HepG2 (cell line): ENCODE measurements around the gene CXADR. TPM values are rescaled to one million over a fixed set of nuclear protein-coding genes. Genes with fewer than 3 reads are reported as not detected.

Source experiments
- ATF7-NPFF ChIP-seq: sonication (generic); formaldehyde crosslinking; IDR thresholded peaks from 2 replicates; pipeline ENCODE4 v1.8.1; 2023; ENCODE audit warnings: mild to moderate bottlenecking, low read depth, missing genetic modification reagents, moderate library complexity
- BCL6 ChIP-seq: IDR thresholded peaks from 2 replicates; pipeline ENCODE4 v1.6.1; 2016; ENCODE audit warnings: missing genetic modification reagents, missing compliant biosample characterization
- ETV5 ChIP-seq: IDR thresholded peaks from 2 replicates; pipeline ENCODE4 v1.6.1; 2018; ENCODE audit warnings: missing biosample characterization, missing genetic modification reagents, inconsistent platforms, borderline replicate concordance
- FOXC1 ChIP-seq: sonication (generic); formaldehyde crosslinking; IDR thresholded peaks from 2 replicates; pipeline ENCODE4 v1.8.0; 2022; ENCODE audit warnings: mild to moderate bottlenecking, missing genetic modification reagents, borderline replicate concordance
- HNRNPH1 ChIP-seq: fragments of 200-400 bp; formaldehyde crosslinking; optimal IDR thresholded peaks from 2 replicates; pipeline ENCODE3; 2017; ENCODE audit warnings: mild to moderate bottlenecking, low read depth, low read length
- KLF11 ChIP-seq: IDR thresholded peaks from 2 replicates; pipeline ENCODE4 v1.6.1; 2016; ENCODE audit warnings: missing compliant biosample characterization
- MED1 ChIP-seq: sonication (generic); formaldehyde crosslinking; IDR thresholded peaks from 2 replicates; pipeline ENCODE4 v1.4.0; 2020; ENCODE audit warnings: missing genetic modification reagents
- PHF5A ChIP-seq: IDR thresholded peaks from one replicate; pipeline ENCODE4 v1.6.1; 2018; ENCODE audit warnings: low read depth, missing genetic modification reagents; ENCODE audit not compliant: unreplicated experiment
- POGZ ChIP-seq: sonication (generic); formaldehyde crosslinking; IDR thresholded peaks from 2 replicates; pipeline ENCODE4 v1.4.0; 2020; ENCODE audit warnings: mild to moderate bottlenecking, missing genetic modification reagents
- RFX5 ChIP-seq: IDR thresholded peaks from 2 replicates; pipeline ENCODE4 v1.6.1; 2011; ENCODE audit warnings: low read depth, low read length, improper control_type of control experiment
- SMAD1 ChIP-seq: sonication (generic); formaldehyde crosslinking; IDR thresholded peaks from 2 replicates; pipeline ENCODE4 v1.4.0; 2020; ENCODE audit warnings: missing genetic modification reagents, low read depth, mild to moderate bottlenecking, borderline replicate concordance
- SRSF9 ChIP-seq: fragments of 200-400 bp; formaldehyde crosslinking; IDR thresholded peaks from 2 replicates; pipeline ENCODE4 v1.6.1; 2018; ENCODE audit warnings: borderline replicate concordance, mild to moderate bottlenecking, low read depth, low read length; ENCODE audit not compliant: insufficient read depth, poor library complexity, severe bottlenecking
- ZMYM4 ChIP-seq: sonication (generic); formaldehyde crosslinking; IDR thresholded peaks from 2 replicates; pipeline ENCODE4 v1.8.1; 2023; ENCODE audit warnings: mild to moderate bottlenecking, missing genetic modification reagents
- ZNF510 ChIP-seq: sonication (generic); formaldehyde crosslinking; IDR thresholded peaks from 2 replicates; pipeline ENCODE4 v1.4.0; 2020; ENCODE audit warnings: low read depth, mild to moderate bottlenecking, missing genetic modification reagents
- ZNF678 ChIP-seq: sonication (generic); formaldehyde crosslinking; IDR thresholded peaks from 2 replicates; pipeline ENCODE4 v1.4.0; 2020; ENCODE audit warnings: mild to moderate bottlenecking, missing genetic modification reagents
- ZNF7 ChIP-seq: IDR thresholded peaks from 2 replicates; pipeline ENCODE4 v1.6.1; 2016; ENCODE audit warnings: missing biosample characterization, missing genetic modification reagents
- polyA plus RNA-seq, 8 experiments: library from polyadenylated mRNA; depleted of rRNA in 3 of 8; stranded (reverse) in 7 of 8; unstranded in 1 of 8; fragments of >200 nt; fragmentation: Illumina TruSeq in 4 of 8; extraction: Trizol in 4 of 8; gene quantifications; 2 replicates each; pipeline versions ENCODE4 v1.2.1 to v1.2.3, GENCODE V29; 2011 to 2016; ENCODE audit warnings: low read depth in 4 of 8, missing spikeins in 1 of 8, mixed read lengths in 1 of 8; ENCODE audit not compliant: insufficient read depth in 1 of 8
- total RNA-seq, 5 experiments: library from RNA; depleted of rRNA; stranded (reverse); fragments of >200 nt; fragmentation: Illumina TruSeq; extraction: Trizol; gene quantifications; 2 replicates each; pipeline ENCODE4 v1.2.3, GENCODE V29; 2016; ENCODE audit warnings: low read depth in 1 of 5
- TF ChIP-seq, protein P1 (sequence below): IDR thresholded peaks from 2 replicates; pipeline ENCODE4 v1.6.1; 2012; ENCODE audit warnings: low read length, improper control_type of control experiment
- TF ChIP-seq, protein P2 (sequence below): sonication (generic); formaldehyde crosslinking; conservative IDR thresholded peaks from 2 replicates; pipeline ENCODE4 v1.5.0; 2020; ENCODE audit warnings: missing genetic modification reagents
- TF ChIP-seq, protein P3 (sequence below): sonication (generic); formaldehyde crosslinking; IDR thresholded peaks from 2 replicates; pipeline ENCODE4 v1.4.0; 2020; ENCODE audit warnings: missing genetic modification reagents
- TF ChIP-seq, protein P4 (sequence below): sonication (generic); formaldehyde crosslinking; IDR thresholded peaks from 2 replicates; pipeline ENCODE4 v1.4.0; 2020; ENCODE audit warnings: missing genetic modification reagents, borderline replicate concordance

Gene CXADR
- total and polyA plus RNA-seq, 2 of the 13 experiments (the other 11 are each of a cell fraction or from before 2014, with no cell fraction given), result 86.8 to 110 TPM

DNA sequence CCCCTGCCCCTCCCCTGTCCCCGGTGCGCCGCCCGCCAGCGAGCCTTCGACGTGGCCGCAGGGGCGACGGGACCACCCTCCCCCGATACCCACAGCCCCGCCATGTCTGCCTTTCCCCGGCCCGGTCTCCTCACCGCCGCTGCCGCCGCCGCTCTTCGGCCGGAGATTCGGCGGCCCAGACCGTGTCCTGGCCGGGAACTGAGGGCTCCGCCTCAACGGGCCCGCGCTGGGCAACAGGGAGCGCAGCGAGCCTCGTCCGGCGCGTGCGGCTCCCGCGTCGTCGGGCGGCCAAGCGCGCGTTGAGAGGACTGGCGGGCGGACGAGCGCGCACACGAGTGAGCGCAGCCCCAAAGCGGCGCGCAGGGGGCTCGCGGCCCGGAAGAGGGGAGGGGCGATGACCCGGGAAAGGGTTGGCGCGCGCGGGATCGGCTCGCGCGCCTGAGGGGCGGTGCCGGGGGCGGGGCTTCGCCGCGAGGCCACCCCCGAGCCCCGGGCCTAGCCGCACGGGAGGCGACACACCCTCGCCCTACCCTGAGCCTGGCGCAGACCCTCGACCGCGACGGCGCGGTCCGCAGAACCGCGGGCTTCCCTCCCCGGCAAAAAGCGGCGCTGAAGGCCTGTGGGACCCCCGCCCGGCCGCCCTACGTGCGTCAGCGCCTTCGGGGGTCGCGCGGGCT is 99.9 kb downstream of the CXADR start, which contains the start of gene BTG3 (continued):
- TF ChIP-seq PHF5A (CRISPR knock-in tag), result no peak
- TF ChIP-seq ETV5 (CRISPR knock-in tag), result peak; percentile 69; the same call in 1 of the 2 replicates
- TF ChIP-seq, protein P1, sequence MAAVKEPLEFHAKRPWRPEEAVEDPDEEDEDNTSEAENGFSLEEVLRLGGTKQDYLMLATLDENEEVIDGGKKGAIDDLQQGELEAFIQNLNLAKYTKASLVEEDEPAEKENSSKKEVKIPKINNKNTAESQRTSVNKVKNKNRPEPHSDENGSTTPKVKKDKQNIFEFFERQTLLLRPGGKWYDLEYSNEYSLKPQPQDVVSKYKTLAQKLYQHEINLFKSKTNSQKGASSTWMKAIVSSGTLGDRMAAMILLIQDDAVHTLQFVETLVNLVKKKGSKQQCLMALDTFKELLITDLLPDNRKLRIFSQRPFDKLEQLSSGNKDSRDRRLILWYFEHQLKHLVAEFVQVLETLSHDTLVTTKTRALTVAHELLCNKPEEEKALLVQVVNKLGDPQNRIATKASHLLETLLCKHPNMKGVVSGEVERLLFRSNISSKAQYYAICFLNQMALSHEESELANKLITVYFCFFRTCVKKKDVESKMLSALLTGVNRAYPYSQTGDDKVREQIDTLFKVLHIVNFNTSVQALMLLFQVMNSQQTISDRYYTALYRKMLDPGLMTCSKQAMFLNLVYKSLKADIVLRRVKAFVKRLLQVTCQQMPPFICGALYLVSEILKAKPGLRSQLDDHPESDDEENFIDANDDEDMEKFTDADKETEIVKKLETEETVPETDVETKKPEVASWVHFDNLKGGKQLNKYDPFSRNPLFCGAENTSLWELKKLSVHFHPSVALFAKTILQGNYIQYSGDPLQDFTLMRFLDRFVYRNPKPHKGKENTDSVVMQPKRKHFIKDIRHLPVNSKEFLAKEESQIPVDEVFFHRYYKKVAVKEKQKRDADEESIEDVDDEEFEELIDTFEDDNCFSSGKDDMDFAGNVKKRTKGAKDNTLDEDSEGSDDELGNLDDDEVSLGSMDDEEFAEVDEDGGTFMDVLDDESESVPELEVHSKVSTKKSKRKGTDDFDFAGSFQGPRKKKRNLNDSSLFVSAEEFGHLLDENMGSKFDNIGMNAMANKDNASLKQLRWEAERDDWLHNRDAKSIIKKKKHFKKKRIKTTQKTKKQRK, result no peak
- peak; percentile 66 for TF ChIP-seq MED1 (CRISPR knock-in tag)
- TF ChIP-seq ATF7-NPFF (CRISPR knock-in tag), result peak; percentile 75; the same call in 1 of the 2 replicates
- TF ChIP-seq ZMYM4, result peak; percentile 69
- TF ChIP-seq, protein P2, sequence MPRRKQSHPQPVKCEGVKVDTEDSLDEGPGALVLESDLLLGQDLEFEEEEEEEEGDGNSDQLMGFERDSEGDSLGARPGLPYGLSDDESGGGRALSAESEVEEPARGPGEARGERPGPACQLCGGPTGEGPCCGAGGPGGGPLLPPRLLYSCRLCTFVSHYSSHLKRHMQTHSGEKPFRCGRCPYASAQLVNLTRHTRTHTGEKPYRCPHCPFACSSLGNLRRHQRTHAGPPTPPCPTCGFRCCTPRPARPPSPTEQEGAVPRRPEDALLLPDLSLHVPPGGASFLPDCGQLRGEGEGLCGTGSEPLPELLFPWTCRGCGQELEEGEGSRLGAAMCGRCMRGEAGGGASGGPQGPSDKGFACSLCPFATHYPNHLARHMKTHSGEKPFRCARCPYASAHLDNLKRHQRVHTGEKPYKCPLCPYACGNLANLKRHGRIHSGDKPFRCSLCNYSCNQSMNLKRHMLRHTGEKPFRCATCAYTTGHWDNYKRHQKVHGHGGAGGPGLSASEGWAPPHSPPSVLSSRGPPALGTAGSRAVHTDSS (CRISPR knock-in tag), result no peak
- TF ChIP-seq ZNF510 (CRISPR knock-in tag), result no peak
- TF ChIP-seq BCL6 (CRISPR knock-in tag), result no peak
- no peak for TF ChIP-seq KLF11 (CRISPR knock-in tag)
- peak; percentile 13; the same call in 1 of the 2 replicates for TF ChIP-seq POGZ (CRISPR knock-in tag)
- TF ChIP-seq SMAD1 (CRISPR knock-in tag), result no peak
- no peak for TF ChIP-seq HNRNPH1
- TF ChIP-seq ZNF7 (CRISPR knock-in tag), result no peak
- peak; percentile 83; the same call in 1 of the 2 replicates for TF ChIP-seq FOXC1
- TF ChIP-seq SRSF9, result no peak
- TF ChIP-seq, protein P3, sequence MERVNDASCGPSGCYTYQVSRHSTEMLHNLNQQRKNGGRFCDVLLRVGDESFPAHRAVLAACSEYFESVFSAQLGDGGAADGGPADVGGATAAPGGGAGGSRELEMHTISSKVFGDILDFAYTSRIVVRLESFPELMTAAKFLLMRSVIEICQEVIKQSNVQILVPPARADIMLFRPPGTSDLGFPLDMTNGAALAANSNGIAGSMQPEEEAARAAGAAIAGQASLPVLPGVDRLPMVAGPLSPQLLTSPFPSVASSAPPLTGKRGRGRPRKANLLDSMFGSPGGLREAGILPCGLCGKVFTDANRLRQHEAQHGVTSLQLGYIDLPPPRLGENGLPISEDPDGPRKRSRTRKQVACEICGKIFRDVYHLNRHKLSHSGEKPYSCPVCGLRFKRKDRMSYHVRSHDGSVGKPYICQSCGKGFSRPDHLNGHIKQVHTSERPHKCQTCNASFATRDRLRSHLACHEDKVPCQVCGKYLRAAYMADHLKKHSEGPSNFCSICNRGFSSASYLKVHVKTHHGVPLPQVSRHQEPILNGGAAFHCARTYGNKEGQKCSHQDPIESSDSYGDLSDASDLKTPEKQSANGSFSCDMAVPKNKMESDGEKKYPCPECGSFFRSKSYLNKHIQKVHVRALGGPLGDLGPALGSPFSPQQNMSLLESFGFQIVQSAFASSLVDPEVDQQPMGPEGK, result peak; percentile 50; the same call in 1 of the 2 replicates
- TF ChIP-seq ZNF678 (CRISPR knock-in tag), result no peak
- TF ChIP-seq, protein P4, sequence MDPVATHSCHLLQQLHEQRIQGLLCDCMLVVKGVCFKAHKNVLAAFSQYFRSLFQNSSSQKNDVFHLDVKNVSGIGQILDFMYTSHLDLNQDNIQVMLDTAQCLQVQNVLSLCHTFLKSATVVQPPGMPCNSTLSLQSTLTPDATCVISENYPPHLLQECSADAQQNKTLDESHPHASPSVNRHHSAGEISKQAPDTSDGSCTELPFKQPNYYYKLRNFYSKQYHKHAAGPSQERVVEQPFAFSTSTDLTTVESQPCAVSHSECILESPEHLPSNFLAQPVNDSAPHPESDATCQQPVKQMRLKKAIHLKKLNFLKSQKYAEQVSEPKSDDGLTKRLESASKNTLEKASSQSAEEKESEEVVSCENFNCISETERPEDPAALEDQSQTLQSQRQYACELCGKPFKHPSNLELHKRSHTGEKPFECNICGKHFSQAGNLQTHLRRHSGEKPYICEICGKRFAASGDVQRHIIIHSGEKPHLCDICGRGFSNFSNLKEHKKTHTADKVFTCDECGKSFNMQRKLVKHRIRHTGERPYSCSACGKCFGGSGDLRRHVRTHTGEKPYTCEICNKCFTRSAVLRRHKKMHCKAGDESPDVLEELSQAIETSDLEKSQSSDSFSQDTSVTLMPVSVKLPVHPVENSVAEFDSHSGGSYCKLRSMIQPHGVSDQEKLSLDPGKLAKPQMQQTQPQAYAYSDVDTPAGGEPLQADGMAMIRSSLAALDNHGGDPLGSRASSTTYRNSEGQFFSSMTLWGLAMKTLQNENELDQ (CRISPR knock-in tag), result no peak
- no peak for TF ChIP-seq RFX5
